Stimulated activated CD8-positive, alpha-beta memory T cell treated with anti-CD3 and anti-CD28 coated beads, Interleukin-12 subunit alpha, Interleukin-12 subunit beta, amount 100 ng/mL, for 4 hours (primary cell): ENCODE data around the gene ZNF43.
"Not testable (repeated sequence)": the region's sequence is repeated elsewhere in the genome, so short reads cannot be mapped to it uniquely, and the experiment has no call there.

Source experiments
- DNase-seq: peaks from one replicate; pipeline ENCODE4 v3.0.0-alpha.2; 2020; ENCODE audit warnings: low read depth

Gene ZNF43

GRCh38 chr19:21835810-21836444 is at the start of gene ZNF43:
Gene ZNF43, minus strand, starts transcription at chr19:21836182. Its CDS starts 144 bp downstream, at chr19:21836038.
- peak; percentile 77 for DNase-seq

DNA sequence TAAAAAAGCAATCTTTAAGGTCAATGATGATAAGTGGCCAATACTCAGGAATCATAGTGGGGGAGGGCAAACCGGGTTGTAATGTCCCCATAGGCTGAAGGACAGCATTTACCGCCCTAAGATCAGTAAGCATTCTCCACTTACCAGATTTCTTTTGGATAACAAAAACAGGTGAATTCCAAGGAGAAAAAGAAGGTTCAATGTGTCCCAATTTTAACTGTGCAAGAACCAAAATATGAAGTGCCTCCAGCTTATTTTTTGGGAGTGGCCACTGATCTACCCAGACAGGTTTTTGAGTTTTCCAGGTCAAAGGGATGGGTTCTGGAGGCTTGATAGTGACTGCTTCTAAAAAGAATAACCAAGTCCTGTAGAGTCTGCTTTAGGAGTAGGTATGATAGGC is 49.5 kb upstream of the ZNF43 start:
- DNase-seq, result not testable (repeated sequence)

DNA sequence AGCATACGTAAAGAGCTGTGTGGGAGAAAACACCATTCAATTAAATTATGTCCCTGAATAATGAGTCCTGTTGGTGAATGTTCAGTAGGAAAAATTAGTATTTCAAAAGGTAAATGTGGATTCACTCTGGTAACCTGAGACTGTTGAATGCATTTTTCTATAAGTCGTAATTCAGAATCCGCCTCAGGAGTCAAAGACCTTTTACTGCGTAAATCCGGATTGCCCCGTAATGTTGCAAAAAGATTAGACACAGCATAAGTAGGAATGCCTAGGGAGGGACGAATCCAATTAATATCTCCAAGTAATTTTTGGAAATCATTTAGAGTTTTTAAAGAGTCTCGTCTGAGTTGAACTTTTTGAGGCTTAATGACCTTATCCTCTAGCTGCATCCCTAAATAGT is 48.8 kb upstream of the ZNF43 start:
- DNase-seq, result not testable (repeated sequence)

DNA sequence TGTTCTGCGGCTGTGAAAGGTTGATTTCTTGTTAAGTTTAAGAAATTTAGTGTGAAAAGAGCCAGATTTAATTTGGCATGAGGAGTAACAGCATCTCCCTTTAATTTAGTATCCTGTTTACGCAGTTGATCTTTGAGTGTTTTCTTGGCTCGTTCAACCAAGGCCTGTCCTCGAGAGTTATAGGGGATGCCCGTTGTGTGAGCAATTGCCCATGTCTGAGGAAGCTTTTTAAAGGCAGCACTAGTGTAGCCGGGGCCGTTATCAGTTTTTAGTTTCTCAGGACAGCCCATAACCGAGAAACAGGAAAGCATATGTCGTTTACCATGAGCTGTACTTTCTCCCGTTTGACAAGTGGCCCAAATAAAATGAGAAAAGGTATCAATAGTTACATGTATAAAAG is 47.5 kb upstream of the ZNF43 start:
- no peak for DNase-seq

DNA sequence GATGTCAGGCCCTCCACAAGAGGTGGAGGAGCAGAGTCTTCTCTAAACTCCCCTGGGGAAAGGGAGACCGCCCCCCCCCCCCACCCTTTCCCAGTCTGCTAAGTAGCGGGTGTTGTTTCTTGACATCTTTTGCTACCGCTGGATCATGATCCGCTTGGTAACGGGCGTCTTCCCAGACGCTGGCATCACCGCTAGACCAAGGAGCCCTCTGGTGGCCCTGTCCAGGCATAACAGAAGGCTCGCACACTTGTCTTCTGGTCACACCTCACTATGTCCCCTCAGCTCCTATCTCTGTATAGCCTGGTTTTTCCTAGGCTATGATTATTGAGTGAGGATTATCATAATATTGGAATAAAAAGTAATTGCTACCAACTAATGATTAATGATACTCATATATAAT is 44.8 kb upstream of the ZNF43 start:
- not testable (repeated sequence) for DNase-seq

- DNase-seq, result no peak
Observed at GRCh38 chr19:21878646-21879045, 42.7 kb upstream of the ZNF43 start.

DNA sequence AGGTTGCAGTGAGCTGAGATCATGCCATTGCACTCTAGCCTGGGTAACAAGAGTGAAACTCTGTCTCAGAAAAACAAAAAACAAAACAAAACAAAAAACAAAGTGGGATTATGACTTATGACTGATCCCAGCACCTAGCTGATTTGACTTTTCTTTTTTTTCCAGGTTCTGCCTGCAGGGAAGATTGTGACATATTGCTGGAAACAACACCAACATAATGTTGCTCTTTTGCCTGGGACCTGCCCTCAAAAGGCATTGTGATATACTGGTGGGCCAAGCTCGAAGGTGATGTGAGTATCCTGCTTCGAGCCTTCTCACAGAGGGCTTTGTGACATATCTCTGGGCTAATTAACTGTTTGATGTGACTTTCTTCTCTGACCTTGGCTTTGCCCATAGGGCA is 42.0 kb upstream of the ZNF43 start:
- no peak for DNase-seq

DNA sequence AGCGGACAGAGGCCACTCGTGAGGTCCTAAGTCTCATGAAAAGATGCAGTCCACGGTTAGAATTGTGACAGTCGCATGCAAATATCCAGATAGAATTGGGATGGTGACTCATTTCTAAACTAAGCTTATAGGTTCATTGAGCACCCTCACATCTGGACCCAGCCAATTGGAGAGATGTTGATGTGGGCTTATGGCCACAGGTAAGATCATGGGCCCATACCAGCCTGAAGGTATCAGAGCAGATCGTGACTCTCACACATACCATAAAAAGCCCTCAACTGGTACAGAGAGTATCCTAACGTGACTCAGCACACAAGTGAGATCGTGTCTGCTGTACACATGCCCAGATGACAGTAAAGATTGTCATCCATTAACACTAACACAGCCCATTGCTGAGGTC is 40.6 kb upstream of the ZNF43 start:
- not testable (repeated sequence) for DNase-seq

- DNase-seq, result no peak
Observed at GRCh38 chr19:21856773-21857514, 21.0 kb upstream of the ZNF43 start.

GRCh38 chr19:21851596-21852345 is 15.8 kb upstream of the ZNF43 start:
- peak; percentile 74 for DNase-seq

- DNase-seq, result no peak
Observed at GRCh38 chr19:21850656-21851255, 14.8 kb upstream of the ZNF43 start.

GRCh38 chr19:21848706-21849105 is 12.7 kb upstream of the ZNF43 start:
- no peak for DNase-seq

- no peak for DNase-seq
Observed at GRCh38 chr19:21843081-21843480, 7.1 kb upstream of the ZNF43 start.

GRCh38 chr19:21841488-21842097 is 5.6 kb upstream of the ZNF43 start:
- DNase-seq, result no peak

DNA sequence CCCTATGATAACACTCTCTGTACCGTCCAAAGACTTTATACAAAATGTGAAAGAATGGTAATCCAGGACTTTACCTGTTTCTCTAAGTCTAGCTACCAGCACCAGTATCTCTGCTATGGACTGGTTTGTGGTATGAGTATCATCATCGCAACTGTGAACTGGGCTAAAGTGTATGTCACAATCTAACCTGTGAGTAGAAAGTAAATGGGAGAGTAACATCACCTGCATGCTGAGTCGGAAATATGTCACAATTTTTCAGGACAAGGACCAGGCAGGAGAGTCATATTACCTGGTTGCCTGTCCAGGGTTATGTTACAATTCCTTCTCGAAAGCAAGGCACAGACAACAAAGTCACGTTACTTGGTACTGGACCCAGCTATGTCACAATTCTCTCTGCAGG is 5.1 kb upstream of the ZNF43 start:
- DNase-seq, result no peak

DNA sequence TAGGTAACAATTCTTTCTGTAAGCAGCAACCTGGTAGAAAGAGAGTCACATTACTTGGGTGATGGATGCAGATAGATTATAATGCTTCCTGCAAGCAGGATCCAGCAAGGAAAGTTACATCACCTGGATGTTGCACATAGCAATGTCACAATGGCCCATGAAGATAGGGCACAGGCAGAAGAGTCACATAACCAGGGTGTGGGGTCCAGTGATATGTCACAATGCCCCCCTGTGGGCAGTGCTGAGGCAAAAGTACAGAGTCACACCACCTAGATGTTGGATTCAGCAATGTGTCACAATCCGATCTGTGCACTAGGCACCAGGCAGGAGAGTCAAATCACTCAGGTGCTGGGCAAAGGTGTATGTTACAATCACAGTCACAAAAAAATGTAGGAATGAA is 4.0 kb upstream of the ZNF43 start:
- DNase-seq, result no peak

DNA sequence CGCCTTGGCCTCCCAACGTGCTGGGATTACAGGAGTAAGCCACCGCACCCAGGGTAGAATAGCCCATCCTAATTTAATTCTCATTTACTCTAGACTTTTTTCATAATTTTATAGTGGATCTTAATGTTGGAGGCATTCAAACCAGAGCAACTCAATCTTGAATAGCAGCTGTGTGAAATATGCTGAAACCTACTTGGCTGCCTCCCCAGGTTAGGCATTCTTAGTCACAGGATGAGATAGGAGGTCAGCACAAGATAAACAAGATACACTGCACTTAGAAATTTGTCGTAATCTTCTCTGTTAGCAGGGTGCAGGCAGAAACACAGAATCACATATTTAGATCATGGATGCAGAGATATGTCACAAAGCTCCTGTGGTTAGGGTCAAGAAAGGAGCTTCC is 2.7 kb upstream of the ZNF43 start:
- DNase-seq, result no peak

GRCh38 chr19:21835429-21835809 is 563 bp downstream of the ZNF43 start:
- no peak for DNase-seq

DNA sequence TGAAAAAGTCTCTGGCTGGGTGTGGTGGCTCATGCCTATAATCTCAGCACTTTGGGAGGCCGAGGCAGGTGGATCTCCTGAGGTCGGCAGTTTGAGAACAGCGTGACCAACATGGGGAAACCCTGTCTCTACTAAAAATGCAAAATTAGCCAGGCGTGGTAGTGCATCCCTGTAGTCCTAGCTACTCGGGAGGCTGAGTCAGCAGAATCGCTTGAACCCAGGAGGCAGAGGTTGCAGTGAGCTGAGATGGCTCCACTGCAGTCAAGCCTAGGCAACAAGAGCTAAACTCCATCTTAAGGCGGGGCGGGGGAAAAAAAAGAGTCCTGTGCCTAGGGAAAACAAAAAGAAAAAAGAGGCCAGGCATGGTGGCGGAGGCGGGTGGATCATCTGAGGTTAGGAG is 2.2 kb downstream of the ZNF43 start:
- no peak for DNase-seq

GRCh38 chr19:21824679-21825078 is 11.3 kb downstream of the ZNF43 start:
- no peak for DNase-seq

DNA sequence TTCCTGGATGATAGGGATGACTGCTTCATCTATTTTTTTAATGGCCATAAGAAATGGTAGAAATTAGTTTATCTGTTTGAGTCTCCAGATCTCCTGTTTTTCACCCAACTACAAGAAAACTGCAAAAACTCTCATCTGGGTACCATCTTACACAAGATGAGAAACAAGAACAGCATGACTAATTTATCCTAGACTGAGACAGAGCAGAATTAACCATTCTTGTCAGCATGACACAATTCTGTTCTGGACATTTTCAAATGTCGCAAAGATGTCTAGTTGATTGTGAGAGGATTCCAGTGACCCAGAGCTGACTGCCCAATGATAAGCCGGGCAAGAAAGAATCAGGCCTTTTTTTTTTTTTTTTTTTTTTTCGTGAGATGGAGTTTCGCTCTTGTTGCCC is 12.8 kb downstream of the ZNF43 start:
- DNase-seq, result no peak

- no peak for DNase-seq
Observed at GRCh38 chr19:21812448-21812847, 23.5 kb downstream of the ZNF43 start.
